ENCODE results near the gene PRR9.

Gene PRR9

GRCh38 chr1:153251562-153251961, 34.2 kb downstream of the PRR9 start:
- no peak overlapping the region for H3K4me3 ChIP-seq (replicated peaks; ENCODE audit: low read depth, low read length)
- no peak for DNase-seq (ENCODE audit: extremely low read depth, low read depth)
- no peak for TF ChIP-seq CTCF (IDR thresholded peaks at IDR 0.05; ENCODE audit: low read depth, low read length, missing control alignments)

- TF ChIP-seq CTCF (IDR thresholded peaks at IDR 0.05; ENCODE audit: low read depth, low read length, missing control alignments), result no peak
- no peak for DNase-seq (ENCODE audit: extremely low read depth, low read depth)
- no peak overlapping the region for H3K4me3 ChIP-seq (replicated peaks; ENCODE audit: low read depth, low read length)
These were observed 34.6 kb downstream of the PRR9 start for GRCh38 chr1:153251988-153252387.

- no peak for DNase-seq (ENCODE audit: extremely low read depth, low read depth)
- TF ChIP-seq CTCF (IDR thresholded peaks at IDR 0.05; ENCODE audit: low read depth, low read length, missing control alignments), result no peak
These were observed 35.7 kb downstream of the PRR9 start for GRCh38 chr1:153253076-153253475.

GRCh38 chr1:153253693-153254092, 36.3 kb downstream of the PRR9 start:
- H3K4me3 ChIP-seq (replicated peaks; ENCODE audit: low read depth, low read length), result no peak overlapping the region
- no peak for DNase-seq (ENCODE audit: extremely low read depth, low read depth)
- TF ChIP-seq CTCF (IDR thresholded peaks at IDR 0.05; ENCODE audit: low read depth, low read length, missing control alignments), result no peak

More at GRCh38 chr1:153253076-153253475, 35.7 kb downstream of the PRR9 start:
- no peak overlapping the region for H3K4me3 ChIP-seq (replicated peaks; ENCODE audit: low read depth, low read length)

- no peak for DNase-seq (ENCODE audit: extremely low read depth, low read depth)
- H3K4me3 ChIP-seq (replicated peaks; ENCODE audit: low read depth, low read length), result no peak within 1 kb of the TSS
- TF ChIP-seq CTCF (IDR thresholded peaks at IDR 0.05; ENCODE audit: low read depth, low read length, missing control alignments), result no peak
These were observed 42.0 kb downstream of the PRR9 start, which contains the start of gene LORICRIN for GRCh38 chr1:153259387-153259786. LORICRIN (plus strand) TSS chr1:153259687; CDS start chr1:153260950, 1,263 bp downstream.

- TF ChIP-seq CTCF (IDR thresholded peaks at IDR 0.05; ENCODE audit: low read depth, low read length, missing control alignments), result no peak
- H3K4me3 ChIP-seq (replicated peaks; ENCODE audit: low read depth, low read length), result no peak overlapping the region
- DNase-seq (ENCODE audit: extremely low read depth, low read depth), result no peak
These were observed 43.3 kb downstream of the PRR9 start for GRCh38 chr1:153260585-153261280.

Measured in HFF-Myc (cell line).